Measurements from ENCODE around the gene TCTN3. TPM values are rescaled to one million over a fixed set of nuclear protein-coding genes. Genes with fewer than 3 reads are reported as not detected.

Gene TCTN3
- total and polyA plus RNA-seq, 9 donors = 21.7 to 107 (median 34.2) TPM

- peak within 1 kb of the TSS; percentile 88 for H3K4me3 ChIP-seq
- H3K27ac ChIP-seq = peak within 1 kb of the TSS in 1 of 2 donors; percentile 46
- H3K27me3 ChIP-seq = no peaks in the 10 kb centered on the region
- TF ChIP-seq POLR2A (IDR thresholded peaks at IDR 0.05) = peak; percentile 33
- no peak for TF ChIP-seq CTCF (IDR thresholded peaks at IDR 0.05)
- intact Hi-C loops (cut with DNase I) = no loop called here
- H3K9me3 ChIP-seq = no peaks in the 10 kb centered on the region
- no peaks in the 10 kb centered on the region for H3K36me3 ChIP-seq
- H3K4me1 ChIP-seq (ENCODE audit: insufficient read depth) = peaks cover 6% of the 10 kb centered on the region
- DNase-seq = peak; percentile 91 to 97 (median 95)
- 0 to 1% (median 0%) methylated on average over 60 to 83 of the region's 83 CpGs for WGBS, 3 donors
Measured at GRCh38 chr10:95656291-95657164, 37.2 kb downstream of the TCTN3 start, which contains the start of gene ALDH18A1. Gene ALDH18A1, minus strand, starts transcription at chr10:95656711. Its CDS starts 3,334 bp downstream, at chr10:95653377.

DNA sequence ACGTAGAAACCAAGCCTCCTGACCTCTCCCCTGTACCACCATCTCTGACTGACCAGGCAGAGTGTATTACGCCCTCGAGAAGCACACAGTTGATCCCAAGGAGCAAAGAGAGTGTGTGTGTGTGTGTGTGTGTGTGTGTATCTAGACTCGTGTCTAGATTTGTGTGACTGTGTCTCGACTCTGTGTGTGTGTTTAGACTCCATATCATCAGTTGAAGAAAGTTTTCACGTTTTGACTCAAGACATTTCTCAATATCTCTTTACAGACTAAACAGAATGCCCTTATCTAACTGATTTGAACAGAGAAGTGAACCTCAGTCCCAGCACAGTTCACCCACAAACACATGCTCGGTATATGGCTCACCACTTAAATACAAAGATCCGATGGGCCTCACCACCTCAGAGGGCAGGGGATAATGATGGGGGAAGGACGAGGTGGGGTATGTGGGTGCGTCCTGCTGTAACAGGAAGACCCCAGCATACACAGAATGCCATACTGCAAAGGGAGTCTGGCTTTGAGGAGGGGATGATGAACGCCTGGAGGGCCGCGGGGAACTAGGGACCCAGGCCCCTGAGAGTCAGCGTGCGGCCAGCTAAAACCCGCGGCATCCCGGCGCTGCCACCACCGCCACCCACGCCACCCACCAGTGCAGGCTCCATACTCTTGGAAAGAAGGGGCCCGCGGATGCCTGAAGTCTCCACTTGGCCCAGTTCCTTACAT, 38.0 kb downstream of the TCTN3 start:
- intact Hi-C loops (cut with DNase I) = no loop called here
- Histone ChIP-seq H3K4me3 (peak overlapping the region; percentile 88), H3K36me3 (no peaks in the 10 kb centered on the region), H3K27ac (peak overlapping the region in 1 of 2 donors; percentile 46), H3K4me1 (ENCODE audit: insufficient read depth) (peaks cover 6% of the 10 kb centered on the region), H3K27me3 (no peaks in the 10 kb centered on the region), H3K9me3 (no peaks in the 10 kb centered on the region)
- TF ChIP-seq POLR2A (IDR thresholded peaks at IDR 0.05) (no peak), CTCF (IDR thresholded peaks at IDR 0.05) (no peak), EP300 (IDR thresholded peaks at IDR 0.05) (no peak)
- no peak for DNase-seq
- WGBS, 3 donors = 4 to 9% (median 6%) methylated on average over 21 to 23 of the region's 23 CpGs

DNA sequence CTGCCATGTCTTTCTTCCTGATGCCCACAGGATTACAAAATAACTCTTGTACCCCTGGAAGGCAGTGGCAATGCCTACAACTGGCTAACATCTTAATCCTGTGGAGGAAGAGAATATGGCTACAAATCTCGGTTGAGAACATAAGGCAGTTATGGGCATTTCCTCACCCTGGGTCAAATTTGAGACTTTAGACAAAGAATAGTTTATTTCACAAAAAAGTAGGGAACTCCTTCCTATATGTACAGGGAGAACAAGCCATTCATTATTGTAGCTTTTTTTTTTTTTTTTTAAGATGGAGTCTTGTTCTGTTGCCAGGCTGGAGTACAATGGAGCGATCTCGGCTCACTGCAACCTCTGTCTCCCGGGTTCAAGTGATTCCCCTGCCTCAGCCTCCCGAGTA, 39.8 kb downstream of the TCTN3 start:
- H3K27me3 ChIP-seq = no peaks in the 10 kb centered on the region
- no peak for DNase-seq
- no peak for TF ChIP-seq EP300 (IDR thresholded peaks at IDR 0.05)
- no peak for TF ChIP-seq POLR2A (IDR thresholded peaks at IDR 0.05)
- no peak for TF ChIP-seq CTCF (IDR thresholded peaks at IDR 0.05)
- 94 to 97% (median 97%) methylated on average over 5 of the region's 5 CpGs for WGBS, 3 donors
- no peaks in the 10 kb centered on the region for H3K9me3 ChIP-seq
- intact Hi-C loops (cut with DNase I) = no loop called here
- no peak overlapping the region for H3K4me3 ChIP-seq
- no peak overlapping the region for H3K27ac ChIP-seq
- no peaks in the 10 kb centered on the region for H3K36me3 ChIP-seq
- peaks cover 6% of the 10 kb centered on the region for H3K4me1 ChIP-seq (ENCODE audit: insufficient read depth)

GRCh38 chr10:95651346-95652060, 42.2 kb downstream of the TCTN3 start:
- H3K36me3 ChIP-seq = no peaks in the 10 kb centered on the region
- no peak for DNase-seq
- 96 to 100% (median 97%) methylated on average over 1 of the region's 1 CpG for WGBS, 3 donors

More at GRCh38 chr10:95651346-95652060, 42.2 kb downstream of the TCTN3 start:
- TF ChIP-seq POLR2A (IDR thresholded peaks at IDR 0.05) (no peak), EP300 (IDR thresholded peaks at IDR 0.05) (no peak), CTCF (IDR thresholded peaks at IDR 0.05) (no peak)
- Histone ChIP-seq H3K27me3 (no peaks in the 10 kb centered on the region), H3K4me3 (no peak overlapping the region), H3K9me3 (no peaks in the 10 kb centered on the region), H3K27ac (no peak overlapping the region), H3K4me1 (ENCODE audit: insufficient read depth) (peaks cover 6% of the 10 kb centered on the region)
- intact Hi-C loops (cut with DNase I) = no loop called here
